HG03064 (cell line): ENCODE data around the gene MEIS2.

ENCODE experiments used
- ATAC-seq: cut with Tn5 transposase; IDR thresholded peaks from one replicate; pipeline ENCODE4 v1.9.1; 2021; ENCODE audit warnings: low read depth; ENCODE audit not compliant: unreplicated experiment

MEIS2 gene

GRCh38 chr15:36904715-36905114 is 195.6 kb downstream of the MEIS2 start:
- ATAC-seq, result no peak

GRCh38 chr15:36903922-36904556 is 196.3 kb downstream of the MEIS2 start:
- ATAC-seq, result no peak

GRCh38 chr15:36903195-36903594 is 197.2 kb downstream of the MEIS2 start:
- no peak for ATAC-seq

- ATAC-seq, result no peak
Measured at GRCh38 chr15:36901012-36901411, 199.3 kb downstream of the MEIS2 start.

GRCh38 chr15:36899696-36900095 is 200.7 kb downstream of the MEIS2 start:
- no peak for ATAC-seq

GRCh38 chr15:36898536-36899126 is 201.7 kb downstream of the MEIS2 start:
- no peak for ATAC-seq

- no peak for ATAC-seq
Measured at GRCh38 chr15:36897834-36898233, 202.5 kb downstream of the MEIS2 start.

GRCh38 chr15:36896949-36897348 is 203.4 kb downstream of the MEIS2 start:
- no peak for ATAC-seq

GRCh38 chr15:36894075-36894474 is 206.3 kb downstream of the MEIS2 start:
- ATAC-seq, result no peak

GRCh38 chr15:36893276-36893675 is 207.1 kb downstream of the MEIS2 start:
- ATAC-seq, result no peak

- ATAC-seq, result no peak
Measured at GRCh38 chr15:36888011-36888992, 212.0 kb downstream of the MEIS2 start.

GRCh38 chr15:36887214-36887961 is 213.0 kb downstream of the MEIS2 start:
- no peak for ATAC-seq

GRCh38 chr15:36886701-36887100 is 213.6 kb downstream of the MEIS2 start:
- no peak for ATAC-seq

- ATAC-seq, result no peak
Measured at GRCh38 chr15:36886191-36886590, 214.2 kb downstream of the MEIS2 start.

GRCh38 chr15:36885771-36886170 is 214.6 kb downstream of the MEIS2 start:
- no peak for ATAC-seq

GRCh38 chr15:36884936-36885635 is 215.3 kb downstream of the MEIS2 start:
- no peak for ATAC-seq

- ATAC-seq, result no peak
Measured at GRCh38 chr15:36884518-36884875, 215.9 kb downstream of the MEIS2 start.

GRCh38 chr15:36883713-36884517 is 216.4 kb downstream of the MEIS2 start:
- no peak for ATAC-seq

GRCh38 chr15:36882487-36883131 is 217.7 kb downstream of the MEIS2 start:
- ATAC-seq, result no peak
